OCI-LY7 (cell line): ENCODE results near the gene ZNF804A. TPM values are rescaled to one million over a fixed set of nuclear protein-coding genes. Genes with fewer than 3 reads are reported as not detected.
"Not testable (repeated sequence)": the region's sequence is repeated elsewhere in the genome, so short reads cannot be mapped to it uniquely, and the experiment has no call there.

Experiments used
- BruUV-seq: library from RNA; stranded (reverse); fragments of 400-500 nt; replicated peaks from 2 replicates; lab custom pipeline; 2021; lab: Mats Ljungman, UMichigan
- CTCF ChIA-PET: fragments of 300-600 bp; sonication (Branson Sonifier 250); formaldehyde crosslinking; loops from one replicate; lab custom pipeline; 2022; ENCODE audit warnings: antibody characterized with exemption; ENCODE audit not compliant: unreplicated experiment; lab: Charles Lee
- POLR2A ChIA-PET: fragments of 300-600 bp; sonication (Branson Sonifier 250); formaldehyde crosslinking; loops from one replicate; lab custom pipeline; 2022; ENCODE audit warnings: antibody characterized with exemption; lab: Charles Lee
- DNase-seq: peaks from one replicate; pipeline ENCODE4 v3.0.0-alpha.2; 2015; ENCODE audit warnings: low spot score
- H2AFZ ChIP-seq: fragments of 200-600 bp; sonication (generic), shearing (Covaris generic); 2 replicates; pipeline ENCODE4 v1.6.1; 2014; ENCODE audit warnings: mild to moderate bottlenecking, antibody characterized with exemption, low read length, moderate library complexity
- H3K27ac ChIP-seq: fragments of 200-600 bp; sonication (generic); 2 replicates; pipeline ENCODE4 v1.5.1; 2014; ENCODE audit warnings: mixed run types, low read depth, mild to moderate bottlenecking, moderate library complexity, low read length, inconsistent platforms; ENCODE audit not compliant: poor library complexity, severe bottlenecking
- H3K36me3 ChIP-seq: fragments of 200-600 bp; sonication (generic); 2 replicates; pipeline ENCODE4 v1.6.1; 2014; ENCODE audit warnings: mild to moderate bottlenecking, antibody characterized with exemption, low read length, moderate library complexity, mixed read lengths; ENCODE audit not compliant: insufficient read depth
- H3K4me1 ChIP-seq: fragments of 200-600 bp; sonication (generic); 2 replicates; pipeline ENCODE4 v1.5.1; 2014; ENCODE audit warnings: mild to moderate bottlenecking, low read length; ENCODE audit not compliant: insufficient read depth, poor library complexity, severe bottlenecking
- H3K4me2 ChIP-seq: fragments of 200-600 bp; sonication (generic); 2 replicates; pipeline ENCODE4 v1.6.1; 2014; ENCODE audit warnings: mild to moderate bottlenecking, low read length
- H3K4me3 ChIP-seq: fragments of 200-600 bp; sonication (generic); 2 replicates; pipeline ENCODE4 v1.5.1; 2014; ENCODE audit warnings: mild to moderate bottlenecking, low read depth, low read length; ENCODE audit not compliant: poor library complexity, severe bottlenecking
- H3K79me2 ChIP-seq: fragments of 200-600 bp; sonication (generic); 2 replicates; pipeline ENCODE4 v1.6.1; 2016; ENCODE audit warnings: low read depth, mild to moderate bottlenecking, low read length, moderate library complexity, mixed read lengths; ENCODE audit not compliant: insufficient read depth
- H3K9me2 ChIP-seq: fragments of 200-600 bp; sonication (generic); 2 replicates; pipeline ENCODE4 v1.6.1; 2016; ENCODE audit warnings: mild to moderate bottlenecking, low read length, mixed read lengths; ENCODE audit not compliant: insufficient read depth
- H3K9me3 ChIP-seq: fragments of 200-600 bp; sonication (generic); 2 replicates; pipeline ENCODE4 v1.6.1; 2014; ENCODE audit warnings: mild to moderate bottlenecking, mixed run types, low read length, mixed read lengths
- H4K20me1 ChIP-seq: fragments of 200-600 bp; sonication (generic); 2 replicates; pipeline ENCODE4 v1.6.1; 2014; ENCODE audit warnings: mild to moderate bottlenecking, antibody characterized with exemption, low read length, moderate library complexity, mixed read lengths; ENCODE audit not compliant: insufficient read depth
- EZH2phosphoT487 ChIP-seq: fragments of 200-600 bp; sonication (generic); IDR thresholded peaks from 2 replicates; pipeline ENCODE4 v1.6.1; 2018; ENCODE audit warnings: low read depth, borderline replicate concordance, mild to moderate bottlenecking, mixed run types, antibody characterized with exemption, low read length, moderate library complexity, mixed read lengths
- intact Hi-C: fragments of 100-400 bp; cut with micrococcal nuclease; formaldehyde crosslinking; loops from one replicate; pipeline ENCODE4 v1.10.0; 2022; ENCODE audit not compliant: unreplicated experiment
- total RNA-seq, 2 experiments: library from RNA; depleted of rRNA in 1 of 2; stranded (reverse); fragments of >200 nt in 1 of 2; shearing (Covaris generic) in 1 of 2; gene quantifications; 2 replicates each; pipeline ENCODE4 v1.2.3, GENCODE V29; 2014 to 2022
- TF ChIP-seq, protein P1 (sequence below): fragments of 200-600 bp; sonication (generic); conservative IDR thresholded peaks from 2 replicates; pipeline ENCODE4 v1.5.1; 2014; ENCODE audit warnings: mild to moderate bottlenecking, antibody characterized with exemption, low read length, moderate library complexity, mixed read lengths

The ZNF804A gene
- total RNA-seq, 2 experiments from 2014 or later = 14.4 to 19.9 TPM

DNA sequence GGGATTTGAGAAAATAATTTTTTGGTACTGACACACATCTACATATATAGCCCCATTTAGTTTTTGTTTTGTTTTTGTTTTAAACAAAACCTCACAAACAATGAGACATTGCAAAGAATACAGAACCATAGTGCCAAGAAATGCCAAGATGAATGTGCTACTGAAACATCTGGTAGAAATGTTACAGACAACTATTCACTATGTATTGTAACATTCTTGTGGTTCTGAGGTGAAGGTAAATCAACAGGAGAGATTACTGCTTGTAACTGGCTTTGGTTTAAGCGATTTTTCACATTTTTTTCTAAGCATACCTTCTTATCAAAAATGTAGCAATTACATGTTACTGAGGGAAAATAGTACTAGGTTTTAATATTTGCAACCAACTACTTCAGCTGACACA, 281.3 kb downstream of the ZNF804A start:
- BruUV-seq = no TSS peak
- Histone ChIP-seq H3K4me3 (no peak overlapping the region), H3K79me2 (no peaks in the 10 kb centered on the region), H4K20me1 (no peaks in the 10 kb centered on the region), H3K27ac (no peak overlapping the region), H3K4me2 (no peak overlapping the region), H3K9me2 (no peaks in the 10 kb centered on the region), H2AFZ (no peak overlapping the region), H3K9me3 (peaks cover 14% of the 10 kb centered on the region), H3K36me3 (no peaks in the 10 kb centered on the region; the same call in 1 of the 2 replicates), H3K4me1 (no peaks in the 10 kb centered on the region)
- intact Hi-C loops = no loop called here
- ChIA-PET POLR2A (interaction anchor here (0.8 to 1.2 kb wide), 2 partner anchors 17 to 265 kb away, joined by 3 to 5 read pairs; no protein-coding TSS in a partner anchor), CTCF (no interaction called here)
- TF ChIP-seq, protein P1, sequence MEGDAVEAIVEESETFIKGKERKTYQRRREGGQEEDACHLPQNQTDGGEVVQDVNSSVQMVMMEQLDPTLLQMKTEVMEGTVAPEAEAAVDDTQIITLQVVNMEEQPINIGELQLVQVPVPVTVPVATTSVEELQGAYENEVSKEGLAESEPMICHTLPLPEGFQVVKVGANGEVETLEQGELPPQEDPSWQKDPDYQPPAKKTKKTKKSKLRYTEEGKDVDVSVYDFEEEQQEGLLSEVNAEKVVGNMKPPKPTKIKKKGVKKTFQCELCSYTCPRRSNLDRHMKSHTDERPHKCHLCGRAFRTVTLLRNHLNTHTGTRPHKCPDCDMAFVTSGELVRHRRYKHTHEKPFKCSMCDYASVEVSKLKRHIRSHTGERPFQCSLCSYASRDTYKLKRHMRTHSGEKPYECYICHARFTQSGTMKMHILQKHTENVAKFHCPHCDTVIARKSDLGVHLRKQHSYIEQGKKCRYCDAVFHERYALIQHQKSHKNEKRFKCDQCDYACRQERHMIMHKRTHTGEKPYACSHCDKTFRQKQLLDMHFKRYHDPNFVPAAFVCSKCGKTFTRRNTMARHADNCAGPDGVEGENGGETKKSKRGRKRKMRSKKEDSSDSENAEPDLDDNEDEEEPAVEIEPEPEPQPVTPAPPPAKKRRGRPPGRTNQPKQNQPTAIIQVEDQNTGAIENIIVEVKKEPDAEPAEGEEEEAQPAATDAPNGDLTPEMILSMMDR = no peak
- no peak for TF ChIP-seq EZH2phosphoT487
- no peak for DNase-seq

DNA sequence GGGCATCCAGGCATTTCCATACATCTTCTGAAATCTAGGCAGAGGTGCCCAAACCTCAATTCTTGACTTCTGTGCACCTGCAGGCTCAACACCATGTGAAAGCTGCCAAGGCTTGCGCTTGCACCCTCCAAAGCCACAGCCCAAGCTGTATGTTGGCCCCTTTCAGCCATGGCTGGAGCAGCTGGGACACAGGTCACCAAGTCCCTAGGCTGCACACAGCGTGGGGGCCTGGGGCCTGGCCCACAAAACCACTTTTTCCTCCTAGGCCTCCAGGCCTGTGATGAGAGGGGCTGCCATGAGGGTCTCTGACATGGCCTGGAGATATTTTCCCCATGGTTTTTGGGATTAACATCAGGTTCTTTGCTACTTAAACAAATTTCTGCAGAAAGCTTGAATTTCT, 288.3 kb downstream of the ZNF804A start:
- peaks cover 13% of the 10 kb centered on the region; the same call in 1 of the 2 replicates for H3K36me3 ChIP-seq
- DNase-seq, H4K20me1 ChIP-seq, H3K9me2 ChIP-seq, POLR2A ChIA-PET, BruUV-seq, H3K27ac ChIP-seq, H3K79me2 ChIP-seq, H2AFZ ChIP-seq, H3K4me2 ChIP-seq, H3K4me3 ChIP-seq, intact Hi-C loops, H3K4me1 ChIP-seq: not testable (repeated sequence)
- CTCF ChIA-PET = interaction anchor here (0.6 kb wide), 1 partner anchor 104 kb away, joined by 3 read pairs; no protein-coding TSS in a partner anchor
- H3K9me3 ChIP-seq = peaks cover 23% of the 10 kb centered on the region

DNA sequence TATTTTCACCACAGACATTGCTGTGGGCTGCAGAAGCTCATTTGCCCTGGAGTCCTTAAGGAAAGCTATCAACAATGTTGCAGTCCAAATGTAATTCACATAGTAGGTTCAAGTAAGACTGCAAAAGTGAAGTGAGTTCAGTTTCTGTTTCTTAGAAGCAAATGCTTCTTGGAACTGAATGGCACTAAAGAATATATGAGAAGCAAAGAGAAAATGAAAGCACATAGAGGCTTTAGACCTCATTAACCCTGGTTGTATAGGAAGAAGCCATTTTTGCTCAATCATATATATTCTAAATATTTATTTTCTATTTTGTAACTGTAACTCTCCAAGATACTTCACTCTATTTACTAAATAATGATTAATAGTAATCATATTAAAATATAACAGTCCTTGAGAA, 292.0 kb downstream of the ZNF804A start:
- TF ChIP-seq EZH2phosphoT487 = no peak
- TF ChIP-seq, protein P1 = no peak
- BruUV-seq = no TSS peak
- H3K4me1 ChIP-seq = no peaks in the 10 kb centered on the region
- no peaks in the 10 kb centered on the region for H3K9me2 ChIP-seq
- intact Hi-C loops = no loop called here
- CTCF ChIA-PET = no interaction called here
- no peak overlapping the region for H2AFZ ChIP-seq
- H3K4me2 ChIP-seq = no peak overlapping the region
- POLR2A ChIA-PET = interaction anchor here (1.1 kb wide), 1 partner anchor 10 kb away, joined by 3 read pairs; no protein-coding TSS in a partner anchor
- H3K36me3 ChIP-seq = peaks cover 13% of the 10 kb centered on the region; the same call in 1 of the 2 replicates
- no peak for DNase-seq
- peaks cover 8% of the 10 kb centered on the region; the same call in 1 of the 2 replicates for H3K9me3 ChIP-seq
- no peak overlapping the region for H3K27ac ChIP-seq
- H4K20me1 ChIP-seq = no peaks in the 10 kb centered on the region
- no peaks in the 10 kb centered on the region for H3K79me2 ChIP-seq
- H3K4me3 ChIP-seq = no peak overlapping the region
